GM23338 (cell line): ENCODE results near the gene PMM1.

Source experiments
- POLR2AphosphoS5 ChIP-seq: IDR thresholded peaks from 2 replicates; pipeline ENCODE4 v1.6.1; 2016; ENCODE audit warnings: antibody characterized with exemption, low read depth
- TF ChIP-seq, protein P1 (sequence below), 2 experiments: fragments of 200-600 bp in 1 of 2; sonication (generic) in 1 of 2; conservative IDR thresholded peaks; 2 replicates each; pipeline versions ENCODE4 v1.5.1 to v1.6.1; 2016 to 2017; ENCODE audit warnings: antibody characterized with exemption in 2 of 2, low read depth in 2 of 2, mild to moderate bottlenecking in 2 of 2, moderate library complexity in 1 of 2

DNA sequence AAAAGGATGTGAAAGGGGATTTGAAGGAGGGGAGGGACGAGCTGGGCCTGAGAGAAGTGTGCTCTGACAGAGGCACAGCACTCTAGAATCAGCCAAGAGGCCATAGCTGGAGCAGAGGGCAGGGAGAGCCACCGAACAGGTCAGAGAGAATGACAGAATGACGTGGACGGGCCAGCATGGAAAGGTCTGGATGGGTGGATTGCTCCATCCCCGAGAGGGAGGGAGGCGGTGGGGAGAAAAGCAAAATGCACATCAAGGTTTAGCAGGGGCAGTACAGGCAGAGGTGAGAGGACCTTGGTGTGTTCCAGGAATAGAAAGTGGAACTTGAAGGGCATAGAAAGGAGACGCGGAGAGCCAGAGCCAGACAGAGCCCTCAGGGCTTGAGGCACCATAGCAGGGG lies 6.9 kb downstream of the PMM1 start:
- TF ChIP-seq, protein P1, sequence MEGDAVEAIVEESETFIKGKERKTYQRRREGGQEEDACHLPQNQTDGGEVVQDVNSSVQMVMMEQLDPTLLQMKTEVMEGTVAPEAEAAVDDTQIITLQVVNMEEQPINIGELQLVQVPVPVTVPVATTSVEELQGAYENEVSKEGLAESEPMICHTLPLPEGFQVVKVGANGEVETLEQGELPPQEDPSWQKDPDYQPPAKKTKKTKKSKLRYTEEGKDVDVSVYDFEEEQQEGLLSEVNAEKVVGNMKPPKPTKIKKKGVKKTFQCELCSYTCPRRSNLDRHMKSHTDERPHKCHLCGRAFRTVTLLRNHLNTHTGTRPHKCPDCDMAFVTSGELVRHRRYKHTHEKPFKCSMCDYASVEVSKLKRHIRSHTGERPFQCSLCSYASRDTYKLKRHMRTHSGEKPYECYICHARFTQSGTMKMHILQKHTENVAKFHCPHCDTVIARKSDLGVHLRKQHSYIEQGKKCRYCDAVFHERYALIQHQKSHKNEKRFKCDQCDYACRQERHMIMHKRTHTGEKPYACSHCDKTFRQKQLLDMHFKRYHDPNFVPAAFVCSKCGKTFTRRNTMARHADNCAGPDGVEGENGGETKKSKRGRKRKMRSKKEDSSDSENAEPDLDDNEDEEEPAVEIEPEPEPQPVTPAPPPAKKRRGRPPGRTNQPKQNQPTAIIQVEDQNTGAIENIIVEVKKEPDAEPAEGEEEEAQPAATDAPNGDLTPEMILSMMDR (conservative IDR thresholded peaks at IDR 0.05; ENCODE audit: low read depth in 2 of 2), result no peak
- no peak for TF ChIP-seq POLR2AphosphoS5
